Body of pancreas (tissue), 4 donors: ENCODE measurements around the gene TM9SF4.

Source experiments
- CTCF ChIP-seq, 7 experiments: fragments of 450-650 bp in 4 of 7; fragments of 200-600 bp in 3 of 7; sonication (generic) in 3 of 7; IDR thresholded peaks; one replicate each; pipeline ENCODE4 v1.5.1; 2016 to 2019; ENCODE audit warnings: antibody characterized with exemption in 7 of 7
- POLR2A ChIP-seq, 3 donors: fragments of 450-650 bp; IDR thresholded peaks; one replicate each; pipeline ENCODE4 v1.6.1; 2016; ENCODE audit warnings: antibody characterized with exemption in 3 of 3, mild to moderate bottlenecking in 2 of 3

GRCh38 chr20:32129863-32130262 is 20.3 kb downstream of the TM9SF4 start:
- TF ChIP-seq CTCF (IDR thresholded peaks at IDR 0.05): no peak
- TF ChIP-seq POLR2A (IDR thresholded peaks at IDR 0.05): no peak
